H9 (cell line): ENCODE measurements around the gene FAM83F. TPM values are rescaled to one million over a fixed set of nuclear protein-coding genes. Genes with fewer than 3 reads are reported as not detected.
A peak's percentile ranks its signal among the peaks of the same experiment; 100 is the strongest.

ENCODE experiments used
- DNase-seq: peaks from one replicate; pipeline ENCODE4 v3.0.0-alpha.2; 2017
- H2AFZ ChIP-seq: one replicate; pipeline ENCODE4 v1.6.1; 2013; ENCODE audit warnings: mild to moderate bottlenecking, low read length, control low read depth, moderate library complexity
- H2AK5ac ChIP-seq: 2 replicates; pipeline ENCODE4 v1.6.1; 2013; ENCODE audit warnings: low read length, control low read depth, mixed read lengths; ENCODE audit not compliant: insufficient read length
- H2BK120ac ChIP-seq: one replicate; pipeline ENCODE4 v1.6.1; 2013; ENCODE audit warnings: low read depth, mild to moderate bottlenecking, low read length, control low read depth, inconsistent platforms; ENCODE audit not compliant: poor library complexity, severe bottlenecking
- H2BK12ac ChIP-seq: 2 replicates; pipeline ENCODE4 v1.6.1; 2013; ENCODE audit warnings: low read length, control low read depth, mixed read lengths, low read depth; ENCODE audit not compliant: insufficient read length
- H2BK15ac ChIP-seq: 2 replicates; pipeline ENCODE4 v1.6.1; 2013; ENCODE audit warnings: low read depth, low read length, control low read depth
- H2BK20ac ChIP-seq: one replicate; pipeline ENCODE4 v1.6.1; 2013; ENCODE audit warnings: low read depth, mild to moderate bottlenecking, low read length, control low read depth, inconsistent platforms; ENCODE audit not compliant: poor library complexity, severe bottlenecking
- H2BK5ac ChIP-seq: 2 replicates; pipeline ENCODE4 v1.6.1; 2013; ENCODE audit warnings: low read length, control low read depth, mixed read lengths; ENCODE audit not compliant: insufficient read length
- H3K14ac ChIP-seq: 2 replicates; pipeline ENCODE4 v1.6.1; 2013; ENCODE audit warnings: low read length, control low read depth; ENCODE audit not compliant: insufficient read depth
- H3K18ac ChIP-seq: 2 replicates; pipeline ENCODE4 v1.6.1; 2013; ENCODE audit warnings: low read depth, mild to moderate bottlenecking, mixed read lengths, low read length, control low read depth; ENCODE audit not compliant: insufficient read length
- H3K23ac ChIP-seq: 2 replicates; pipeline ENCODE4 v1.6.1; 2013; ENCODE audit warnings: low read length, control low read depth, mixed read lengths, low read depth; ENCODE audit not compliant: insufficient read length
- H3K23me2 ChIP-seq: 2 replicates; pipeline ENCODE4 v1.6.1; 2013; ENCODE audit warnings: low read depth, mild to moderate bottlenecking, mixed read lengths, low read length, control low read depth; ENCODE audit not compliant: insufficient read length, poor library complexity, severe bottlenecking
- H3K27ac ChIP-seq: 2 replicates; pipeline ENCODE4 v1.5.1; 2013; ENCODE audit warnings: low read length, control low read depth, mixed read lengths, low read depth; ENCODE audit not compliant: insufficient read length
- H3K27me3 ChIP-seq: 2 replicates; pipeline ENCODE4 v1.6.1; 2013; ENCODE audit warnings: low read length, control low read depth, inconsistent platforms; ENCODE audit not compliant: insufficient read depth
- H3K4ac ChIP-seq: 2 replicates; pipeline ENCODE4 v1.6.1; 2013; ENCODE audit warnings: low read depth, mild to moderate bottlenecking, control low read depth, inconsistent platforms, low read length, moderate library complexity
- H3K4me1 ChIP-seq: 2 replicates; pipeline ENCODE4 v1.6.1; 2013; ENCODE audit warnings: low read length, control low read depth, inconsistent platforms; ENCODE audit not compliant: insufficient read depth
- H3K4me2 ChIP-seq: 2 replicates; pipeline ENCODE4 v1.6.1; 2013; ENCODE audit warnings: low read length, control low read depth, mixed read lengths; ENCODE audit not compliant: insufficient read length, insufficient read depth
- H3K56ac ChIP-seq: 2 replicates; pipeline ENCODE4 v1.6.1; 2013; ENCODE audit warnings: low read depth, mild to moderate bottlenecking, mixed read lengths, low read length, control low read depth; ENCODE audit not compliant: insufficient read length
- H3K79me1 ChIP-seq: 2 replicates; pipeline ENCODE4 v1.6.1; 2013; ENCODE audit warnings: low read depth, mild to moderate bottlenecking, moderate library complexity, low read length, control low read depth, inconsistent platforms; ENCODE audit not compliant: insufficient read depth, poor library complexity, severe bottlenecking
- H3K79me2 ChIP-seq: 2 replicates; pipeline ENCODE4 v1.6.1; 2013; ENCODE audit warnings: low read length, control low read depth, inconsistent platforms; ENCODE audit not compliant: insufficient read depth
- H3K9ac ChIP-seq: 2 replicates; pipeline ENCODE4 v1.6.1; 2013; ENCODE audit warnings: low read length, control low read depth, mixed read lengths; ENCODE audit not compliant: insufficient read length; ENCODE audit errors: extremely low read depth
- H3K9me3 ChIP-seq: one replicate; pipeline ENCODE4 v1.6.1; 2013; ENCODE audit warnings: low read depth, low read length, inconsistent platforms; ENCODE audit not compliant: control insufficient read depth
- H3T11ph ChIP-seq: one replicate; pipeline ENCODE4 v1.6.1; 2013; ENCODE audit warnings: mild to moderate bottlenecking, low read length, control low read depth, inconsistent platforms
- H4K20me1 ChIP-seq: one replicate; pipeline ENCODE4 v1.6.1; 2013; ENCODE audit not compliant: control insufficient read depth, insufficient read length, insufficient read depth
- H4K5ac ChIP-seq: 2 replicates; pipeline ENCODE4 v1.6.1; 2013; ENCODE audit warnings: low read depth, mild to moderate bottlenecking, mixed read lengths, low read length, control low read depth; ENCODE audit not compliant: insufficient read length
- H4K8ac ChIP-seq: replicated peaks from 2 replicates; pipeline ENCODE4 v1.6.1; 2013; ENCODE audit warnings: low read length, control low read depth, mixed read lengths, low read depth; ENCODE audit not compliant: insufficient read length
- H4K91ac ChIP-seq: 2 replicates; pipeline ENCODE4 v1.6.1; 2013; ENCODE audit warnings: low read depth, mild to moderate bottlenecking, moderate library complexity, mixed read lengths, low read length, control low read depth; ENCODE audit not compliant: insufficient read length
- H3K27ac Mint-ChIP-seq, 3 experiments: 2 replicates in 2 of 3; 3 replicates in 1 of 3; pipeline ENCODE4 v1.8.0; 2020 to 2021; ENCODE audit warnings: mixed read lengths in 3 of 3, mild to moderate bottlenecking in 1 of 3, moderate library complexity in 1 of 3
- H3K27me3 Mint-ChIP-seq: 2 replicates; pipeline ENCODE4 v1.8.0; 2021; ENCODE audit warnings: low read depth, mild to moderate bottlenecking, moderate library complexity, mixed read lengths
- H3K36me3 Mint-ChIP-seq, 3 experiments: 2 replicates in 2 of 3; 3 replicates in 1 of 3; pipeline ENCODE4 v1.8.0; 2020 to 2021; ENCODE audit warnings: low read depth in 3 of 3, mixed read lengths in 3 of 3; ENCODE audit not compliant: insufficient read depth in 1 of 3
- H3K4me1 Mint-ChIP-seq, 2 experiments: 2 replicates each; pipeline ENCODE4 v1.8.0; 2020; ENCODE audit warnings: mixed read lengths in 2 of 2
- H3K4me3 Mint-ChIP-seq, 2 experiments: 2 replicates in 1 of 2; 3 replicates in 1 of 2; pipeline ENCODE4 v1.8.0; 2020 to 2021; ENCODE audit warnings: mild to moderate bottlenecking in 2 of 2, mixed read lengths in 2 of 2, moderate library complexity in 1 of 2
- H3K9me3 Mint-ChIP-seq, 2 experiments: 2 replicates in 1 of 2; 3 replicates in 1 of 2; pipeline ENCODE4 v1.8.0; 2020; ENCODE audit warnings: mild to moderate bottlenecking in 2 of 2, mixed read lengths in 2 of 2, moderate library complexity in 1 of 2
- CTCF ChIP-seq: fragments of 200-600 bp; sonication (generic); conservative IDR thresholded peaks from 3 replicates; pipeline ENCODE4 v1.8.0; 2021; ENCODE audit warnings: antibody characterized with exemption, mild to moderate bottlenecking
- WGBS: extraction: QIAGEN DNeasy Blood & Tissue Kit; methylation state at CpG from one replicate; pipeline ENCODE4 v1.1.7; 2013; ENCODE audit warnings: missing lambda C conversion rate, low lambda C conversion rate, mixed read lengths; ENCODE audit not compliant: insufficient read length; ENCODE audit errors: extremely low coverage; 5-methylcytosine and 5-hydroxymethylcytosine counted together
- total RNA-seq: library from RNA; stranded (reverse); gene quantifications from 2 replicates; pipeline ENCODE4 v1.2.1, GENCODE V29; 2021

Gene FAM83F
- total RNA-seq, 1 experiment from 2014 or later: 17.4 TPM

- H3K27me3 Mint-ChIP-seq: no peaks in the 10 kb centered on the region; the same call in 1 of the 2 replicates
- peak overlapping the region in 1 of 3 experiments; percentile 41; a peak in 2 of 7 replicates for H3K27ac Mint-ChIP-seq
- H3K4ac ChIP-seq: no peak overlapping the region
- WGBS: no CpG with 5 or more reads among the region's 8 CpGs
- no peak overlapping the region for H2BK20ac ChIP-seq
- H3K27me3 ChIP-seq: no peaks in the 10 kb centered on the region; the same call in 1 of the 2 replicates
- no peak overlapping the region for H4K8ac ChIP-seq
- H3K4me2 ChIP-seq: peak overlapping the region; percentile 33
- H3K23ac ChIP-seq: no peak overlapping the region
- H3K79me1 ChIP-seq: peaks cover 2% of the 10 kb centered on the region
- peaks cover 20 to 24% of the 10 kb centered on the region in 2 experiments for H3K4me1 Mint-ChIP-seq
- no peak for TF ChIP-seq CTCF
- no peak overlapping the region for H2AK5ac ChIP-seq
- H2BK5ac ChIP-seq: no peak overlapping the region
- H2BK120ac ChIP-seq: no peak overlapping the region
- peaks cover 3% of the 10 kb centered on the region; the same call in 1 of the 2 replicates for H3K4me1 ChIP-seq
- no peak for DNase-seq
- H3K36me3 Mint-ChIP-seq: no peaks in the 10 kb centered on the region; a peak in 1 of 7 replicates
- H3K14ac ChIP-seq: no peak overlapping the region
- H3K9me3 Mint-ChIP-seq: no peaks in the 10 kb centered on the region
- H3K27ac ChIP-seq: no peak overlapping the region
- no peak overlapping the region for H3K18ac ChIP-seq
- no peak overlapping the region for H3K9ac ChIP-seq
- H4K20me1 ChIP-seq: no peaks in the 10 kb centered on the region
- H3K23me2 ChIP-seq: no peaks in the 10 kb centered on the region
- no peaks in the 10 kb centered on the region; the same call in 1 of the 2 replicates for H3K79me2 ChIP-seq
- no peak overlapping the region for H3K56ac ChIP-seq
- H2BK12ac ChIP-seq: no peak overlapping the region
- H3T11ph ChIP-seq: no peak overlapping the region
- H2BK15ac ChIP-seq: no peak overlapping the region
- no peaks in the 10 kb centered on the region for H3K9me3 ChIP-seq
- H4K91ac ChIP-seq: no peak overlapping the region
- H2AFZ ChIP-seq: no peak overlapping the region
- no peak overlapping the region for H4K5ac ChIP-seq
- H3K4me3 Mint-ChIP-seq: no peak overlapping the region
These were observed 82.2 kb downstream of the FAM83F start for GRCh38 chr22:40076702-40077645.
